ENCODE results near the gene PPP4R1. TPM values are rescaled to one million over a fixed set of nuclear protein-coding genes. Genes with fewer than 3 reads are reported as not detected.

PPP4R1 gene
- total RNA-seq, 1 donor from 2014 or later, result 115 TPM

DNA sequence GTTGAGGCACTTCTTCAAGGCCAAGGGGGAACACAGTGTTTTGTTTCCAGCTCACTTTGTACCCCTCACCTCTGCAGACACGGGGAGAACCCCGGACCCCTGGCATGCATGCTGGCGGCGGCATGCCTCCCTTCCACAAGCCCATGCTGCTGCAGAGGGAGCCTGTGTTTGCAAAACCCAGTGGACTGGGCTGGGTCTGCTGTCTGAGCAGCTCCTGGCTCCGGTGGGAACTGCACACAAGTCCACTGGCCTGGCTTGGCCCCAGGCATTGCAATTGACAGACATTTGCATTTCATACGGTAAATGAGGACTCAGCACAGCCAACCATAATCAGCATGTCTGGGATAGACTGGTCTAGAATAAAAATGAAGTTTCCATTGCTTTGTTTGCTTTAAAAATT is 76.7 kb downstream of the PPP4R1 start:
- no peak for DNase-seq (ENCODE audit: low spot score in 2 of 2, unreplicated experiment in 2 of 2)
- Mint-ChIP-seq H3K4me3 (no peak overlapping the region), H3K9me3 (no peaks in the 10 kb centered on the region), H3K27me3 (ENCODE audit: low read depth) (no peaks in the 10 kb centered on the region), H3K27ac (no peak overlapping the region), H3K36me3 (peaks cover 26% of the 10 kb centered on the region), H3K4me1 (peaks cover 8% of the 10 kb centered on the region)
- TF ChIP-seq, protein P1, sequence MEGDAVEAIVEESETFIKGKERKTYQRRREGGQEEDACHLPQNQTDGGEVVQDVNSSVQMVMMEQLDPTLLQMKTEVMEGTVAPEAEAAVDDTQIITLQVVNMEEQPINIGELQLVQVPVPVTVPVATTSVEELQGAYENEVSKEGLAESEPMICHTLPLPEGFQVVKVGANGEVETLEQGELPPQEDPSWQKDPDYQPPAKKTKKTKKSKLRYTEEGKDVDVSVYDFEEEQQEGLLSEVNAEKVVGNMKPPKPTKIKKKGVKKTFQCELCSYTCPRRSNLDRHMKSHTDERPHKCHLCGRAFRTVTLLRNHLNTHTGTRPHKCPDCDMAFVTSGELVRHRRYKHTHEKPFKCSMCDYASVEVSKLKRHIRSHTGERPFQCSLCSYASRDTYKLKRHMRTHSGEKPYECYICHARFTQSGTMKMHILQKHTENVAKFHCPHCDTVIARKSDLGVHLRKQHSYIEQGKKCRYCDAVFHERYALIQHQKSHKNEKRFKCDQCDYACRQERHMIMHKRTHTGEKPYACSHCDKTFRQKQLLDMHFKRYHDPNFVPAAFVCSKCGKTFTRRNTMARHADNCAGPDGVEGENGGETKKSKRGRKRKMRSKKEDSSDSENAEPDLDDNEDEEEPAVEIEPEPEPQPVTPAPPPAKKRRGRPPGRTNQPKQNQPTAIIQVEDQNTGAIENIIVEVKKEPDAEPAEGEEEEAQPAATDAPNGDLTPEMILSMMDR (IDR thresholded peaks at IDR 0.05; ENCODE audit: unreplicated experiment), result no peak

DNA sequence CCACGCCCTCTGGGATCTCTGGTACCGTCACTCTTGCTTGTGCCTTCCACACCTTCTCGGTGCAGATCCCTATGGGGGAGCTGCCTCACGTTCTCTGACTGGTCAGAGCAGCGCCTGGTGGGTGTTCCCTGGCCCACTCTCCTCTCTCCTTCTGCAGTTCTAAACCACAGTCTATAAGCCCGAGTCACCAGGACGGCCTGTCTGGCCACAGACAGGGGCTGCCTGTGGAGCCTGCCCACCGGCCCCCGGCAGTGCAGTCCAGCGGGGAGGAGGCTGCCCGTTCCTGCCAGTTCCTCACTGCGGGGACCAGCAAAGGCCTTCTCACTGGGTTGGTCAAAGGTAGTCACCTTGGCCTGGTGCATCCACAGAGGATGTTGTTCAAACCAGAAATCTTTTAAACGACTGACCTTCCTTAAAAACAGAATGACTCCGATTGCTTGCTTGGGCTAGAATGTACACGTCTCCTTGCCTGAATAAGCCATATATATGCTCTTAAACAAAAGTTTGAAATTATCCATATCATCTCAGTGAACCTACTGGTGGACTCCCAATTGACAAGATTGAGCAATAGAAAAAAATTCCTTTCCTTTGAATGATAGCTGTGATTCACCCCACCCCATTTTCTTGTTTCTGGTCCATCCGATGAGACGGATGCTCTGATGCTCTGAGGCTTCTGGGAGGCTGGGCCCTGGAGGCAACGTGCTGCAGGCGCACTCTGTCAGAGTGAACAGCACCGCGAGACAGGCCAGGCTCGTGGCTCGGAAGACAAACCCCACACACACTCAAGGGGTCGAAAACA is 77.8 kb downstream of the PPP4R1 start:
- H3K36me3 Mint-ChIP-seq, result peaks cover 26% of the 10 kb centered on the region
- TF ChIP-seq, protein P1 (IDR thresholded peaks at IDR 0.05; ENCODE audit: unreplicated experiment), result no peak
- no peak overlapping the region for H3K4me3 Mint-ChIP-seq
- H3K4me1 Mint-ChIP-seq, result peaks cover 8% of the 10 kb centered on the region
- H3K27me3 Mint-ChIP-seq (ENCODE audit: low read depth), result no peaks in the 10 kb centered on the region
- H3K9me3 Mint-ChIP-seq, result no peaks in the 10 kb centered on the region
- no peak for DNase-seq (ENCODE audit: low spot score in 2 of 2, unreplicated experiment in 2 of 2)
- H3K27ac Mint-ChIP-seq, result no peak overlapping the region

DNA sequence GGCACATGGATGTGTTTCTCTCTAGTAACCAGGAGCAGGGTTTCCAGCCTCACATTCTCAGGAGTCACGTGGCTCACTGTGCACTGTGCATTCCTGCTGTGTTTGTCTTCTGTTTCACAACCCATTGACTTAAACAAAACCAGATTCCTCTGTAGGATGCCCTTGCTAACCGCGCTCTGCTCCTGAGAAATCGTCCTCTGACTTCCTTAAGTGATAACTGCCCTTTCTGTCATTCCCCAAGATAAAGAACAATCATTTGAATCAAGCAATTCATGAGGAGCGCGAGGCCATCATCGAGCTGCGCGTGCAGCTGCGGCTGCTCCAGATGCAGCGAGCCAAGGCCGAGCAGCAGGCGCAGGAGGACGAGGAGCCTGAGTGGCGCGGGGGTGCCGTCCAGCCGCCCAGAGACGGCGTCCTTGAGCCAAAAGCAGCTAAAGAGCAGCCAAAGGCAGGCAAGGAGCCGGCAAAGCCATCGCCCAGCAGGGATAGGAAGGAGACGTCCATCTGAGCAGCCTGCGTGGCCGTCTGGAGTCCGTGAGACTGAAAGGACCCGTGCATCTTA is 78.8 kb downstream of the PPP4R1 start:
- H3K4me3 Mint-ChIP-seq, result no peak overlapping the region
- peaks cover 8% of the 10 kb centered on the region for H3K4me1 Mint-ChIP-seq
- DNase-seq (ENCODE audit: low spot score in 2 of 2, unreplicated experiment in 2 of 2), result no peak

DNA sequence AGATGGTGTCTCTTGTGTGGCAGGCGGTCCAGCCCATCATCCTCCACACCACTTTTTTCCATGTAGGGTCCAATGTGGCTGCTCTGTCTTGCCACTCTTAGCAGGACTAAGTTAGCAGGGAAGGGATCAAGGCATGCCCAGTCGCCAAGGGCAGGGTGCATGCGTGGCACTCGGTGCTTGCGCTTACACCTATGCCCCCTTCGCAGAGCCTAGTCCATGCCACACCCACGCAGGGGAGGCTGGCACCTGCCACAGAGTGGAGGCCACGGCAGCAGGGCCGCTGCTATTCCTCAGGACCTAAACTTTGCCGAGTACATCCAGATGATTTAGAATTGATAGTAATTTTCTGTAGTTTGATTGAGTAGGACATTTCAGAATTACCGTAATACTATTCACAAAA is 79.5 kb downstream of the PPP4R1 start:
- Mint-ChIP-seq H3K27ac (no peak overlapping the region), H3K27me3 (ENCODE audit: low read depth) (no peaks in the 10 kb centered on the region), H3K4me3 (no peak overlapping the region), H3K9me3 (no peaks in the 10 kb centered on the region), H3K4me1 (peaks cover 8% of the 10 kb centered on the region), H3K36me3 (peaks cover 32% of the 10 kb centered on the region)
- no peak for DNase-seq (ENCODE audit: low spot score in 2 of 2, unreplicated experiment in 2 of 2)
- TF ChIP-seq, protein P1 (IDR thresholded peaks at IDR 0.05; ENCODE audit: unreplicated experiment), result no peak

More for the DNA sequence above, 78.8 kb downstream of the PPP4R1 start:
- Mint-ChIP-seq H3K9me3 (no peaks in the 10 kb centered on the region), H3K27me3 (ENCODE audit: low read depth) (no peaks in the 10 kb centered on the region), H3K27ac (peak overlapping the region; percentile 47), H3K36me3 (peaks cover 30% of the 10 kb centered on the region)
- TF ChIP-seq, protein P1 (IDR thresholded peaks at IDR 0.05; ENCODE audit: unreplicated experiment), result no peak

DNA sequence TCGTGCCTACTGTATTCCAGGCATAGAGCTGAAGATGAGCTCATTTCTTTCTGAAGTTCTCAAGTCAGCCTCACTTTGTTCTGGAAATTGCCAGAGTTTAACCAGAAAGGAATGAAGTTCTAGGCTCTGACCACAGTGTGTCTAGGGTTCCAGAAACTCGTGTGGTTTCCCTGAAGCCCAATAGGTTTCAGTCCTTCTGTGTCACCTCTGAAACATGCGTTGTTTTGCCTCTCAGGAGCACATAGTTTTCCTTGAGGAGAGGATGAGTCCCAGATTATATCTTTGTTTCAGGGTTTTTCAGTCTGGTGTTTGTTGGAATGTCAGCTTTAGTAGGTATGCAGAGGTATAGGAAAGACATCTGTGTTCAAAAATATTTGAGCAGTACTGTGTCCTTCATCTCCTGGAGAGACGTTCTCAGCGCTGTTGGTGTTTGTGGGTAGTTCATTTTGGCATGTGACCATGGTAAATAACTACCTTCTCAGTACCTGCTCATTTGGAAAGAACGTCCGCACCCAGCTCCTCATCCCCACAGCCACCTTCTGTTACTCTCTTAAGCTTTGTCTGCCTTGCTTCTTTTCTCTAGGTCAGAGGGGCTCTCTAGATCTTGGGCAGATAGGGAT is 82.5 kb downstream of the PPP4R1 start:
- H3K9me3 Mint-ChIP-seq, result peaks cover 15% of the 10 kb centered on the region
- TF ChIP-seq, protein P1 (IDR thresholded peaks at IDR 0.05; ENCODE audit: unreplicated experiment), result no peak
- peaks cover 8% of the 10 kb centered on the region for H3K4me1 Mint-ChIP-seq
- H3K27ac Mint-ChIP-seq, result no peak overlapping the region
- no peak overlapping the region for H3K4me3 Mint-ChIP-seq
- no peak for DNase-seq (ENCODE audit: low spot score in 2 of 2, unreplicated experiment in 2 of 2)
- H3K36me3 Mint-ChIP-seq, result peaks cover 53% of the 10 kb centered on the region
- no peaks in the 10 kb centered on the region for H3K27me3 Mint-ChIP-seq (ENCODE audit: low read depth)

Measured in mesothelial cell of epicardium (in vitro differentiated cells).